Vagina (tissue), 2 donors: ENCODE measurements around the gene NFYC.

Experiments
- CTCF ChIP-seq, 3 experiments: fragments of 450-650 bp in 2 of 3; fragments of 200-600 bp in 1 of 3; sonication (generic) in 1 of 3; IDR thresholded peaks; one replicate each; pipeline ENCODE4 v1.5.1; 2017 to 2019; ENCODE audit warnings: antibody characterized with exemption in 3 of 3, mild to moderate bottlenecking in 2 of 3, moderate library complexity in 2 of 3
- POLR2A ChIP-seq, 2 donors: fragments of 450-650 bp; IDR thresholded peaks; one replicate each; pipeline ENCODE4 v1.6.1; 2017; ENCODE audit warnings: antibody characterized with exemption in 2 of 2, mild to moderate bottlenecking in 2 of 2, moderate library complexity in 2 of 2
- POLR2AphosphoS5 ChIP-seq, 2 donors: sonication (generic); formaldehyde crosslinking; IDR thresholded peaks; one replicate each; pipeline ENCODE4 v1.9.0; 2017; ENCODE audit warnings: antibody characterized with exemption in 2 of 2, mild to moderate bottlenecking in 2 of 2, low read depth in 1 of 2; ENCODE audit not compliant: insufficient read depth in 1 of 2

DNA sequence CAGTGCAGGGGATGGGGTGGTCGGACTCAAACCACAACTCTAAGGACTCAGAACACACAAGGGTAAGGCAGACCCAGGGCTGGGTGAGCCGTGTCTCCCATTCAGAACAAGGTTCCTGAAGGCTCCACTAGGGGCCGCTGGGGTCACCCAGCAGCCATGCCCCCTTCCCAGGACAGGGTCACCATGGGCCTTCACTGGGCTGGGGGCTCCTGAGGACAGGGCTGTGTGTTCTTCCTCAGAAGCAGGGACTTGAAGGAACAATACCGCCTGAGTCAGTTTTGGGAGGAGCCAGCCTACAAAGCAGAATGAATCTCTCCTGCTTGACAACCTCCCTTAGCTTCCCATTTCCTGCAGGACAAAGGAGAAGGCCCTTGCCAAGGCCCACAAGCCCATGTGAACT is 41.4 kb upstream of the NFYC start:
- TF ChIP-seq CTCF (IDR thresholded peaks at IDR 0.05) (no peak), POLR2AphosphoS5 (IDR thresholded peaks at IDR 0.05; ENCODE audit: insufficient read depth in 1 of 2, low read depth in 1 of 2) (no peak), POLR2A (IDR thresholded peaks at IDR 0.05) (no peak)
